Esophagus squamous epithelium (tissue), 4 donors: ENCODE measurements around the gene RABEP2.

ENCODE experiments used
- POLR2A ChIP-seq, 4 donors: fragments of 450-650 bp; IDR thresholded peaks; one replicate each; pipeline ENCODE4 v1.6.1; 2017; ENCODE audit warnings: antibody characterized with exemption in 4 of 4, mild to moderate bottlenecking in 4 of 4, moderate library complexity in 3 of 4
- TF ChIP-seq, protein P1 (sequence below), 6 experiments: fragments of 450-650 bp in 4 of 6; fragments of 200-600 bp in 2 of 6; sonication (generic) in 2 of 6; IDR thresholded peaks; one replicate each; pipeline ENCODE4 v1.5.1; 2016 to 2019; ENCODE audit warnings: antibody characterized with exemption in 6 of 6, mild to moderate bottlenecking in 4 of 6, moderate library complexity in 4 of 6

DNA sequence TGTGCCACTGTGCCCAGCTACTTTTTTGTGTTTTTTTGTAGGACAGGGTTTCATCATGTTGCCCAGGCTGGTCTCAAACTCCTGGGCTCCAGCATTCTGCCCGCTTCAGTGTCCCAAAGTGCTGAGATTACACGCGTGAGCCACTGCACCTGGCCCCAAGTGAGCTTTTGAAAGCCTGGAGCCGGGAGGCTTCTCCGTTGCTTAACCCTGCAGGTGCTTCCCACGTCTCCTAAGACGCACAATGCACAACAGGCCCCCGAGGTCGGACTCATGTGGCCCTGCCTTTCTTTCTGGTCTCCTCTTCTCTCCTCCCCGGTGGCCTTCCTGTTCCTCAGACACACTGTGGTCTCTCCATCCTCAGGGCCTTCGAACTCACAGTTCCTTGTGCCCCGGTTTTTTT, 12.5 kb downstream of the RABEP2 start:
- TF ChIP-seq, protein P1, sequence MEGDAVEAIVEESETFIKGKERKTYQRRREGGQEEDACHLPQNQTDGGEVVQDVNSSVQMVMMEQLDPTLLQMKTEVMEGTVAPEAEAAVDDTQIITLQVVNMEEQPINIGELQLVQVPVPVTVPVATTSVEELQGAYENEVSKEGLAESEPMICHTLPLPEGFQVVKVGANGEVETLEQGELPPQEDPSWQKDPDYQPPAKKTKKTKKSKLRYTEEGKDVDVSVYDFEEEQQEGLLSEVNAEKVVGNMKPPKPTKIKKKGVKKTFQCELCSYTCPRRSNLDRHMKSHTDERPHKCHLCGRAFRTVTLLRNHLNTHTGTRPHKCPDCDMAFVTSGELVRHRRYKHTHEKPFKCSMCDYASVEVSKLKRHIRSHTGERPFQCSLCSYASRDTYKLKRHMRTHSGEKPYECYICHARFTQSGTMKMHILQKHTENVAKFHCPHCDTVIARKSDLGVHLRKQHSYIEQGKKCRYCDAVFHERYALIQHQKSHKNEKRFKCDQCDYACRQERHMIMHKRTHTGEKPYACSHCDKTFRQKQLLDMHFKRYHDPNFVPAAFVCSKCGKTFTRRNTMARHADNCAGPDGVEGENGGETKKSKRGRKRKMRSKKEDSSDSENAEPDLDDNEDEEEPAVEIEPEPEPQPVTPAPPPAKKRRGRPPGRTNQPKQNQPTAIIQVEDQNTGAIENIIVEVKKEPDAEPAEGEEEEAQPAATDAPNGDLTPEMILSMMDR (IDR thresholded peaks at IDR 0.05): no peak
- no peak for TF ChIP-seq POLR2A (IDR thresholded peaks at IDR 0.05)
